HUES6 (cell line): ENCODE data around the gene RASSF3.

ENCODE experiments used
- H3K27ac ChIP-seq: 2 replicates; pipeline ENCODE4 v1.7.0; 2013; ENCODE audit warnings: low read depth, mild to moderate bottlenecking, low read length, inconsistent platforms
- H3K27me3 ChIP-seq: 2 replicates; pipeline ENCODE4 v1.6.1; 2013; ENCODE audit warnings: low read length; ENCODE audit not compliant: control insufficient read depth, insufficient read depth
- H3K36me3 ChIP-seq: 2 replicates; pipeline ENCODE4 v1.6.1; 2013; ENCODE audit warnings: low read length; ENCODE audit not compliant: control insufficient read depth, insufficient read depth
- H3K4me1 ChIP-seq: 2 replicates; pipeline ENCODE4 v1.6.1; 2013; ENCODE audit warnings: low read length; ENCODE audit not compliant: control insufficient read depth, insufficient read depth
- H3K4me3 ChIP-seq: 2 replicates; pipeline ENCODE4 v1.5.1; 2013; ENCODE audit warnings: low read depth, low read length
- H3K9ac ChIP-seq: one replicate; pipeline ENCODE4 v1.6.1; 2013; ENCODE audit warnings: mild to moderate bottlenecking, low read length
- H3K9me3 ChIP-seq: 2 replicates; pipeline ENCODE4 v1.6.1; 2013; ENCODE audit warnings: low read depth, low read length; ENCODE audit not compliant: control insufficient read depth, insufficient read depth

RASSF3 gene

DNA sequence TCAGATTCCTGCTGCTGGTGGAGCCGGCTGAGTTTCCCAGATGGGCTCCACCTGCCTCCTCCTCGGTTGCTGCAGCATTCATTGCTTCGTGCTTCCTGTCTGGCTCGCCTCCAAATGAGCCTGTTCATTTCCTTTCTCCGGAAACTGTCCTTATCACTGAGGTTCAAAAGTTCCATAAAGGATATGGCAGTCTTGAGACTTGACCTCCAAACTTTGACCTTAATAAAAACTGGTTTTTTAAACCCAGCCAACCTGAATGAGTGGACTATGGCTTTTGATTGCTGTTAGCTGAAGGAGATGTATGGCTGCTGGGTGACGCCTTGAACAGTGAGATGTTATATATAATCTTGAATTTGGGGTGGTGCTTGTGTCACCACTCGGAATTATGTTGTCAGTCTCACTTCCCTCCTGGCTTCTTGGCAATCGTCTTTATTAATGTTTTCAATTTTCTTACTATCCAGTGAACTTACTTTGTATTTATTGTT, 62.7 kb downstream of the RASSF3 start:
- peaks cover 68% of the 10 kb centered on the region for H3K4me1 ChIP-seq
- no peak overlapping the region for H3K4me3 ChIP-seq
- no peaks in the 10 kb centered on the region for H3K27me3 ChIP-seq
- H3K36me3 ChIP-seq, result no peaks in the 10 kb centered on the region
- peak overlapping the region; percentile 7; the same call in 1 of the 2 replicates for H3K27ac ChIP-seq
- no peak overlapping the region for H3K9ac ChIP-seq
- no peaks in the 10 kb centered on the region for H3K9me3 ChIP-seq

GRCh38 chr12:64673490-64674169, 63.3 kb downstream of the RASSF3 start:
- no peaks in the 10 kb centered on the region for H3K9me3 ChIP-seq
- peak overlapping the region; percentile 7; the same call in 1 of the 2 replicates for H3K27ac ChIP-seq
- H3K36me3 ChIP-seq, result no peaks in the 10 kb centered on the region
- no peak overlapping the region for H3K4me3 ChIP-seq
- H3K27me3 ChIP-seq, result no peaks in the 10 kb centered on the region
- peaks cover 65% of the 10 kb centered on the region for H3K4me1 ChIP-seq
- peak overlapping the region; percentile 17 for H3K9ac ChIP-seq

DNA sequence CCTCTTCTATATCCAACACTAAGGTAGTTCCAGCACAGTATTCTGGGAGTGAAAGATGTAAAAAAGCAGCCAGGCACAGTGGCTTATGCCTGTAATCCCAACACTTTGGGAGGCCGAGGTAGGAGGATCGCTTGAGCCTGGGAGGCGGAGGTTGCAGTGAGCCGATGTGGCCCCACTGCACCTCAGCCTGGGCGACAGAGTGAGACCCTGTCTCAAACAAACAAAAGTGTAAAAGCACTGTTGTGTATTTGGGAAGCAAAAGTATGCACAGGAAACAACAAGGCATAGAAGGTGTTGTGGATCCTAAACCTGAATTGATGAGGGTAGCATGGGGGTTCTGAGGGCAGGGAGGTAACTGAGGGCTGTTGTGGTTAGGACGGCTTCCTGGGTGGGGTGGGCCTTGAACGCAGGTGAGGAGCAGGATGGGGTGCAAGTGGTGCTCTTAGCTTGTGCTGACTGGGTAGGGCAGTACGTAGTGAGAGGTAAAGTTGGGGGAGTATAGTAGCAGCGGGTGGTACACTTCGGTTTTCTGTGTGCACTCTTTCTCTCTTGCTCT, 64.2 kb downstream of the RASSF3 start:
- Histone ChIP-seq H3K27me3 (no peaks in the 10 kb centered on the region), H3K9ac (peak overlapping the region; percentile 21), H3K4me1 (peaks cover 58% of the 10 kb centered on the region), H3K27ac (no peak overlapping the region), H3K9me3 (no peaks in the 10 kb centered on the region), H3K36me3 (no peaks in the 10 kb centered on the region), H3K4me3 (no peak overlapping the region)

- Histone ChIP-seq H3K4me1 (peaks cover 45% of the 10 kb centered on the region), H3K9ac (no peak overlapping the region)
These were observed 65.5 kb downstream of the RASSF3 start for GRCh38 chr12:64675795-64676194.

DNA sequence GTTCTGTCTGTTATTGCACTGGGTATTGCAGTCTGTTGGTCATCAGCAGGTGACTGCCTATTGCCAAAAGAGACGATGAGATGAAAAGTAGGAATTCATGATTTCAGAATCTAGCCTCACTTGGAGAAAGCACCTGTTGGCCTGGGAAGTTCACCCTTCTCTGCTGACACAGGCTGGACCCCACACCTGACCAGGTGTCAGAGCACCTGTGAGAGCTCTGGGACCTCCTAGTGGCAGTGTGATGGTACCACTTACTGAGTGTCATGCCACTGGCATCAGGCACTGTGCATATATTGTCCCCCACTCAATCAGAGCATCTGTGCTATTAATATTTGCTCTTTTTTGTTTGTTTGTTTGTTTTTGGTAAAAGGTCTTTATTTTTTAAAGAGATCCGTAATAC, 68.0 kb downstream of the RASSF3 start:
- Histone ChIP-seq H3K9me3 (no peaks in the 10 kb centered on the region), H3K36me3 (no peaks in the 10 kb centered on the region), H3K4me1 (peaks cover 46% of the 10 kb centered on the region), H3K27me3 (no peaks in the 10 kb centered on the region), H3K27ac (no peak overlapping the region), H3K4me3 (no peak overlapping the region), H3K9ac (no peak overlapping the region)

More at GRCh38 chr12:64675795-64676194, 65.5 kb downstream of the RASSF3 start:
- Histone ChIP-seq H3K36me3 (no peaks in the 10 kb centered on the region), H3K27ac (no peak overlapping the region), H3K9me3 (no peaks in the 10 kb centered on the region), H3K4me3 (no peak overlapping the region), H3K27me3 (no peaks in the 10 kb centered on the region)

GRCh38 chr12:64678835-64679234, 68.5 kb downstream of the RASSF3 start:
- Histone ChIP-seq H3K9ac (no peak overlapping the region), H3K9me3 (no peaks in the 10 kb centered on the region), H3K4me3 (no peak overlapping the region), H3K4me1 (peaks cover 45% of the 10 kb centered on the region), H3K27me3 (no peaks in the 10 kb centered on the region), H3K27ac (no peak overlapping the region), H3K36me3 (no peaks in the 10 kb centered on the region)

- Histone ChIP-seq H3K27me3 (no peaks in the 10 kb centered on the region), H3K4me1 (peaks cover 38% of the 10 kb centered on the region), H3K9ac (no peak overlapping the region), H3K27ac (no peak overlapping the region), H3K9me3 (no peaks in the 10 kb centered on the region), H3K4me3 (no peak overlapping the region), H3K36me3 (0 out of 2 replicates have a peak, but pooled peaks cover 1% of the 10 kb centered on the region)
These were observed 69.2 kb downstream of the RASSF3 start for GRCh38 chr12:64679487-64680001.

- H3K27ac ChIP-seq, result no peak overlapping the region
- peaks cover 7% of the 10 kb centered on the region; the same call in 1 of the 2 replicates for H3K36me3 ChIP-seq
- no peak overlapping the region for H3K9ac ChIP-seq
- peaks cover 35% of the 10 kb centered on the region for H3K4me1 ChIP-seq
- H3K9me3 ChIP-seq, result no peaks in the 10 kb centered on the region
- H3K27me3 ChIP-seq, result no peaks in the 10 kb centered on the region
- H3K4me3 ChIP-seq, result no peak overlapping the region
These were observed 69.9 kb downstream of the RASSF3 start for GRCh38 chr12:64680235-64680634.

GRCh38 chr12:64681200-64682052, 71.1 kb downstream of the RASSF3 start:
- peaks cover 29% of the 10 kb centered on the region for H3K4me1 ChIP-seq
- no peak overlapping the region for H3K9ac ChIP-seq
- no peak overlapping the region for H3K27ac ChIP-seq
- no peaks in the 10 kb centered on the region for H3K27me3 ChIP-seq
- H3K9me3 ChIP-seq, result no peaks in the 10 kb centered on the region
- peaks cover 15% of the 10 kb centered on the region for H3K36me3 ChIP-seq
- H3K4me3 ChIP-seq, result no peak overlapping the region

DNA sequence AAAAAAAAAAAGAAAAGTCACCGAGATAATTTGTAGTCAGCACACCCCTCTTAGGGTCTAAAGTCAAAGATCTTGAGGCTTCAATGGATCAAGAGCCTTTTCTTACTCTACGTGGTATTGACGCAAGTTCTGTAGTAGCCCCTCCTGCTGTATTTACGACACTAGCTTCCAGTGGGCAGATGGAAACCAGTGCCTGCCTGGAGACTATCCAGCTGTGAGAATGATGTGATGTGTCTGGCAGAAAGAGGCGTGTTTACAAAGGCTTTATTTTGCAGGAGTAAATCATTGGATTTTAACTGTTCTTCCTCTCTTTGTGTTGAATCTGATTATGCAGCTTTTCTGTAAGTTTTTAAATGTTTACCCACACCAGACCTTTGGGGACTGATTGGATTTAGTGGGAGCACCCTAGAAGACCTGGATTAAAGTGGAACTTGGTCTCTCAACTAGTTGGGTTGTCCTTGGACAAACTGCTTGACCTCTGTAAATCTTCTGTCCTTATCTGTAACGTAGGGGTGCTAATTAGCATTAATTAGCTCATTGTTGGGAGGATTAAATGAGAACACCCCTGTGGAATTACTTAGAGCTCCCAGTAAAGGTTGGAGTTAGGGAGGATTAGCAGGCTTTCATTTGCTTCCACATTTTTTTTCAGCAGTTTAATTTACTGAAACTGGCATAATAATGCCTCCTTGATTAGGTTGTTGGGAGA, 72.4 kb downstream of the RASSF3 start:
- peak overlapping the region; percentile 1 for H3K9ac ChIP-seq

More for the DNA sequence above, 72.4 kb downstream of the RASSF3 start:
- peaks cover 21% of the 10 kb centered on the region for H3K36me3 ChIP-seq
- H3K4me3 ChIP-seq, result no peak overlapping the region
- no peak overlapping the region; the same call in 1 of the 2 replicates for H3K27ac ChIP-seq
- H3K9me3 ChIP-seq, result no peaks in the 10 kb centered on the region
- no peaks in the 10 kb centered on the region for H3K27me3 ChIP-seq
- peaks cover 29% of the 10 kb centered on the region for H3K4me1 ChIP-seq
